ENCODE results near the gene ABCG2. TPM values are rescaled to one million over a fixed set of nuclear protein-coding genes. Genes with fewer than 3 reads are reported as not detected.

Gene ABCG2
- total and polyA plus RNA-seq, 2 of the 8 experiments (the other 6 are each of a cell fraction or from before 2014, with no cell fraction given) = 2.4 to 4.6 TPM

DNA sequence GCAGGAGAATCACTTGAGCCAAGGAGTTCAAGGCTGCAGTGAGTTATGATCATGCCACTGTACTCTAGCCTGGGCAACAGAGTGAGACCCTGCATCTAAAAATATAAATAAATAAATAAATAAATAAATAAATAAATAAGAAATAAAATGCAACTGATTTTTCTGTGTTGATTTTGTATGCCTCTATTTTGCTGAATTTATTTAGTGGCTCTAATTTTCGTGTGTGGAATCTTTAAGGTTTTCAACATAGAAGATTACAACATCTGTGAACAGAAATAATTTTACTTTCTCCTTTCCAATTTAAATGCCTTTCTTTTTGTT, 30.9 kb upstream of the ABCG2 start:
- Histone ChIP-seq H4K91ac (replicated peaks; ENCODE audit: insufficient read length, low read length) (no peak overlapping the region), H3K36me3 (ENCODE audit: control insufficient read depth in 2 of 4, insufficient read depth in 4 of 4, low read length in 3 of 4) (no peaks in the 10 kb centered on the region), H3K79me2 (ENCODE audit: control insufficient read depth in 1 of 2, insufficient read depth in 2 of 2, low read length in 2 of 2) (no peaks in the 10 kb centered on the region), H3K4me1 (replicated peaks in 1 of 4; ENCODE audit: control insufficient read depth in 3 of 4, insufficient read depth in 4 of 4, low read length in 3 of 4) (peaks cover 0 to 4% (median 0%) of the 10 kb centered on the region in 4 experiments; a peak in 2 of 7 replicates), H2BK15ac (ENCODE audit: low read length) (no peak overlapping the region), H2BK5ac (ENCODE audit: low read depth, low read length) (no peak overlapping the region), H3K4ac (replicated peaks; ENCODE audit: insufficient read length, low read depth, low read length) (no peak overlapping the region), H2BK20ac (ENCODE audit: low read length) (no peak overlapping the region), H3K23me2 (ENCODE audit: low read depth, low read length) (no peaks in the 10 kb centered on the region), H3K4me3 (ENCODE audit: extremely low read depth in 1 of 4, insufficient read depth in 2 of 4, low read depth in 3 of 4, low read length in 4 of 4) (no peak overlapping the region), H3K79me1 (ENCODE audit: low read depth, low read length) (no peaks in the 10 kb centered on the region), H3K18ac (ENCODE audit: extremely low read depth, low read length) (no peak overlapping the region), H2BK120ac (replicated peaks; ENCODE audit: low read depth, low read length) (no peak overlapping the region), H3K27me3 (replicated peaks in 1 of 4; ENCODE audit: control insufficient read depth in 3 of 4, extremely low read depth in 1 of 4, insufficient read depth in 3 of 4, low read length in 3 of 4) (no peaks in the 10 kb centered on the region), H3K56ac (replicated peaks; ENCODE audit: insufficient read length, low read depth, low read length) (no peak overlapping the region), H3K14ac (ENCODE audit: insufficient read length) (no peak overlapping the region), H4K8ac (ENCODE audit: extremely low read depth, insufficient read depth, low read length) (no peak overlapping the region), H3K23ac (ENCODE audit: insufficient read length) (no peak overlapping the region), H2BK12ac (ENCODE audit: low read depth, low read length) (no peak overlapping the region), H4K20me1 (replicated peaks in 1 of 2; ENCODE audit: control insufficient read depth in 1 of 2, insufficient read depth in 2 of 2, low read length in 2 of 2) (no peaks in the 10 kb centered on the region), H4K5ac (ENCODE audit: insufficient read length, low read depth, low read length) (no peak overlapping the region), H3K27ac (ENCODE audit: low read depth, low read length) (no peak overlapping the region), H3K9ac (replicated peaks in 1 of 4; ENCODE audit: extremely low read depth in 1 of 4, low read depth in 3 of 4, low read length in 3 of 4) (no peak overlapping the region), H2AFZ (ENCODE audit: low read length) (no peak overlapping the region), H2AK5ac (ENCODE audit: low read depth, low read length) (no peak overlapping the region), H3K4me2 (ENCODE audit: insufficient read depth in 1 of 2, low read depth in 2 of 2, low read length in 2 of 2) (no peak overlapping the region), H3K9me3 (ENCODE audit: insufficient read depth in 2 of 2, low read depth in 1 of 2, low read length in 1 of 2) (no peaks in the 10 kb centered on the region)
- POLR2A ChIA-PET (ENCODE audit: partially characterized antibody) = interaction anchor here (1.5 kb wide), 1 partner anchor 9 kb away, joined by 5 read pairs; no protein-coding TSS in a partner anchor
- FAIRE-seq (no peak), DNase-seq (ENCODE audit: low read depth in 1 of 2, low spot score in 2 of 2) (no peak)
- WGBS, 2 experiments (ENCODE audit: extremely low coverage in 1 of 2, insufficient coverage in 1 of 2, insufficient read length in 1 of 2, insufficient replicate concordance in 2 of 2, low coverage in 1 of 2, low lambda C conversion rate in 2 of 2, missing lambda C conversion rate in 1 of 2) = 71% methylated on average over 1 of the region's 1 CpG; no CpG with 5 or more reads in 1 of the 2 experiments
- CTCF ChIA-PET (ENCODE audit: partially characterized antibody) = interaction anchor here (1.1 to 1.4 kb wide), 2 partner anchors 10 to 156 kb away, joined by 3 to 4 read pairs; no protein-coding TSS in a partner anchor
- TF ChIP-seq, protein P1, sequence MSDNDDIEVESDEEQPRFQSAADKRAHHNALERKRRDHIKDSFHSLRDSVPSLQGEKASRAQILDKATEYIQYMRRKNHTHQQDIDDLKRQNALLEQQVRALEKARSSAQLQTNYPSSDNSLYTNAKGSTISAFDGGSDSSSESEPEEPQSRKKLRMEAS (IDR thresholded peaks at IDR 0.05) = no peak
- TF ChIP-seq BACH1 (IDR thresholded peaks at IDR 0.05; ENCODE audit: low read length) = no peak
- TF ChIP-seq RFX5 (IDR thresholded peaks at IDR 0.05; ENCODE audit: borderline replicate concordance, low read depth, low read length) = no peak
- TF ChIP-seq SIRT6 (IDR thresholded peaks at IDR 0.05; ENCODE audit: low read length) = no peak
- TF ChIP-seq ASH2L (IDR thresholded peaks at IDR 0.05; ENCODE audit: low read length) = no peak
- no peak for TF ChIP-seq KDM1A (IDR thresholded peaks at IDR 0.05; ENCODE audit: borderline replicate concordance, low read length)
- no peak for TF ChIP-seq TCF12 (IDR thresholded peaks at IDR 0.05; ENCODE audit: low read depth, low read length)
- no peak for TF ChIP-seq HDAC2 (IDR thresholded peaks at IDR 0.05; ENCODE audit: borderline replicate concordance in 1 of 2, low read depth in 2 of 2, low read length in 2 of 2)
